ENCODE results near the gene ARHGEF3. TPM values are rescaled to one million over a fixed set of nuclear protein-coding genes. Genes with fewer than 3 reads are reported as not detected.
"Not testable (repeated sequence)": the region's sequence is repeated elsewhere in the genome, so short reads cannot be mapped to it uniquely, and the experiment has no call there.

ARHGEF3 gene
- total RNA-seq, 1 donor from 2014 or later, result 10.8 TPM

GRCh38 chr3:56761887-56762651 is 39.7 kb downstream of the ARHGEF3 start:
- no peak overlapping the region for H3K4me3 Mint-ChIP-seq (ENCODE audit: unreplicated experiment)
- TF ChIP-seq, protein P1, sequence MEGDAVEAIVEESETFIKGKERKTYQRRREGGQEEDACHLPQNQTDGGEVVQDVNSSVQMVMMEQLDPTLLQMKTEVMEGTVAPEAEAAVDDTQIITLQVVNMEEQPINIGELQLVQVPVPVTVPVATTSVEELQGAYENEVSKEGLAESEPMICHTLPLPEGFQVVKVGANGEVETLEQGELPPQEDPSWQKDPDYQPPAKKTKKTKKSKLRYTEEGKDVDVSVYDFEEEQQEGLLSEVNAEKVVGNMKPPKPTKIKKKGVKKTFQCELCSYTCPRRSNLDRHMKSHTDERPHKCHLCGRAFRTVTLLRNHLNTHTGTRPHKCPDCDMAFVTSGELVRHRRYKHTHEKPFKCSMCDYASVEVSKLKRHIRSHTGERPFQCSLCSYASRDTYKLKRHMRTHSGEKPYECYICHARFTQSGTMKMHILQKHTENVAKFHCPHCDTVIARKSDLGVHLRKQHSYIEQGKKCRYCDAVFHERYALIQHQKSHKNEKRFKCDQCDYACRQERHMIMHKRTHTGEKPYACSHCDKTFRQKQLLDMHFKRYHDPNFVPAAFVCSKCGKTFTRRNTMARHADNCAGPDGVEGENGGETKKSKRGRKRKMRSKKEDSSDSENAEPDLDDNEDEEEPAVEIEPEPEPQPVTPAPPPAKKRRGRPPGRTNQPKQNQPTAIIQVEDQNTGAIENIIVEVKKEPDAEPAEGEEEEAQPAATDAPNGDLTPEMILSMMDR (IDR thresholded peaks at IDR 0.05; ENCODE audit: partially characterized antibody, unreplicated experiment), result no peak
- H3K27me3 Mint-ChIP-seq (ENCODE audit: unreplicated experiment), result no peaks in the 10 kb centered on the region
- DNase-seq, result no peak
- H3K9me3 Mint-ChIP-seq (ENCODE audit: unreplicated experiment), result no peaks in the 10 kb centered on the region
- H3K27ac Mint-ChIP-seq (ENCODE audit: unreplicated experiment), result no peak overlapping the region
- no peaks in the 10 kb centered on the region for H3K4me1 Mint-ChIP-seq (ENCODE audit: low read depth, unreplicated experiment)
- H3K36me3 Mint-ChIP-seq (ENCODE audit: unreplicated experiment), result no peaks in the 10 kb centered on the region

GRCh38 chr3:56761023-56761422 is 40.7 kb downstream of the ARHGEF3 start:
- TF ChIP-seq, protein P1 (IDR thresholded peaks at IDR 0.05; ENCODE audit: partially characterized antibody, unreplicated experiment), result no peak
- no peak for DNase-seq
- no peak overlapping the region for H3K4me3 Mint-ChIP-seq (ENCODE audit: unreplicated experiment)
- H3K27me3 Mint-ChIP-seq (ENCODE audit: unreplicated experiment), result no peaks in the 10 kb centered on the region
- H3K36me3 Mint-ChIP-seq (ENCODE audit: unreplicated experiment), result no peaks in the 10 kb centered on the region
- no peaks in the 10 kb centered on the region for H3K9me3 Mint-ChIP-seq (ENCODE audit: unreplicated experiment)
- no peak overlapping the region for H3K27ac Mint-ChIP-seq (ENCODE audit: unreplicated experiment)
- H3K4me1 Mint-ChIP-seq (ENCODE audit: low read depth, unreplicated experiment), result no peaks in the 10 kb centered on the region

DNA sequence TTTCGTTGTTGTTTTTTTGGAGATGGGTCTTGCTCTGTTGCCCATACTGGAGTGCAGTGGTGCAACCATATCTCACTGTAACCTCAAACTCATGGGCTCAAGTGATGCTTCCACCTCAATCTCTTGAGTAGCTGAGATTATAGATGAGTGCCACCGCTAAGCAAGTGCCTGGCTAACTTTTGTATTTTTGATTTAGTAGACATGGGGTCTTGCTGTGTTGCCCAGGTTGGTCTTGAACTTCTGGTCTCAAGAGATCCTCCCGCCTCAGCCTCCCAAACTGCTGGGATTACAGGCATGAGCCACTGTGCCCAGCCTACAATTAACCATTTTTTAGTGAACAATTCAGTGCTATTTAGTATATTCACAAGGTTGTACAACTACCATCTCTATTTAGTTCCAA is 42.2 kb downstream of the ARHGEF3 start:
- Mint-ChIP-seq H3K27ac (ENCODE audit: unreplicated experiment) (no peak overlapping the region), H3K27me3 (ENCODE audit: unreplicated experiment) (no peaks in the 10 kb centered on the region), H3K4me1 (ENCODE audit: low read depth, unreplicated experiment) (no peaks in the 10 kb centered on the region)

GRCh38 chr3:56758539-56758981 is 43.2 kb downstream of the ARHGEF3 start:
- H3K27ac Mint-ChIP-seq (ENCODE audit: unreplicated experiment), result no peak overlapping the region
- DNase-seq, result no peak
- no peaks in the 10 kb centered on the region for H3K27me3 Mint-ChIP-seq (ENCODE audit: unreplicated experiment)
- TF ChIP-seq, protein P1 (IDR thresholded peaks at IDR 0.05; ENCODE audit: partially characterized antibody, unreplicated experiment), result no peak
- no peaks in the 10 kb centered on the region for H3K9me3 Mint-ChIP-seq (ENCODE audit: unreplicated experiment)
- no peaks in the 10 kb centered on the region for H3K36me3 Mint-ChIP-seq (ENCODE audit: unreplicated experiment)
- H3K4me1 Mint-ChIP-seq (ENCODE audit: low read depth, unreplicated experiment), result no peaks in the 10 kb centered on the region
- H3K4me3 Mint-ChIP-seq (ENCODE audit: unreplicated experiment), result no peak overlapping the region

More for the DNA sequence above, 42.2 kb downstream of the ARHGEF3 start:
- no peak for DNase-seq
- TF ChIP-seq, protein P1 (IDR thresholded peaks at IDR 0.05; ENCODE audit: partially characterized antibody, unreplicated experiment), result no peak
- Mint-ChIP-seq H3K9me3 (ENCODE audit: unreplicated experiment) (no peaks in the 10 kb centered on the region), H3K4me3 (ENCODE audit: unreplicated experiment) (no peak overlapping the region), H3K36me3 (ENCODE audit: unreplicated experiment) (no peaks in the 10 kb centered on the region)

DNA sequence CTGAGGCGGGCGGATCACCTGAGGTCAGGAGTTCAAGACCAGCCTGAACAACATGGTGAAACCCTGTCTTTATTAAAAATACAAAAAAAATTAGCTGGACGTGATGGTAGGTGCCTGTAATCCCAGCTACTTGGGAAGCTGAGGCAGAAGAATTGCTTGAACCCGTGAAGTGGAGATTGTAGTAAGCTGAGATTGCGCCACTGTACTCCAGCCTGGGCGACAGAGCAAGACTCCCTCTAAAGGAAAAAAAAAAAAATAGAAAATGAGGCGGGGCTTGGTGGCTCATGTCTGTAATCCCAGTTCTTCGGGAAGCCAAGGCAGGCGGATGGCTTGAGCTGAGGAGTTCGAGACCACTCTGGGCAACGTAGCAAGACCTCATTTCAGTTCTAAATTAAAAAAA is 43.7 kb downstream of the ARHGEF3 start:
- not testable (repeated sequence) for DNase-seq; H3K9me3 Mint-ChIP-seq (ENCODE audit: unreplicated experiment); H3K27me3 Mint-ChIP-seq (ENCODE audit: unreplicated experiment); H3K27ac Mint-ChIP-seq (ENCODE audit: unreplicated experiment); H3K4me1 Mint-ChIP-seq (ENCODE audit: low read depth, unreplicated experiment); H3K4me3 Mint-ChIP-seq (ENCODE audit: unreplicated experiment); H3K36me3 Mint-ChIP-seq (ENCODE audit: unreplicated experiment)

Data from glutamatergic neuron (in vitro differentiated cells).